Parathyroid adenoma (tissue), 2 donors: ENCODE data around the gene SLC25A28.

Experiments used
- H2AFZ ChIP-seq: fragments of 300-600 bp; sonication (generic); one replicate; pipeline ENCODE4 v1.7.0; 2017; ENCODE audit warnings: antibody characterized with exemption, mild to moderate bottlenecking
- H3K27ac ChIP-seq: fragments of 300-600 bp; sonication (generic); one replicate; pipeline ENCODE4 v1.7.0; 2017
- H3K27me3 ChIP-seq: fragments of 300-600 bp; sonication (generic); one replicate; pipeline ENCODE4 v1.7.0; 2017; ENCODE audit warnings: low read length; ENCODE audit not compliant: control insufficient read depth, insufficient read depth
- H3K36me3 ChIP-seq: fragments of 300-600 bp; sonication (generic); one replicate; pipeline ENCODE4 v1.7.0; 2017; ENCODE audit warnings: low read length; ENCODE audit not compliant: control insufficient read depth, insufficient read depth
- H3K4me1 ChIP-seq: fragments of 300-600 bp; sonication (generic); one replicate; pipeline ENCODE4 v1.7.0; 2017; ENCODE audit warnings: control low read depth
- H3K4me2 ChIP-seq: fragments of 300-600 bp; sonication (generic); one replicate; pipeline ENCODE4 v1.7.0; 2017; ENCODE audit warnings: low read length
- H3K4me3 ChIP-seq: fragments of 300-600 bp; sonication (generic); one replicate; pipeline ENCODE4 v1.7.0; 2017; ENCODE audit warnings: low read depth, low read length
- H3K79me2 ChIP-seq: fragments of 300-600 bp; sonication (generic); one replicate; pipeline ENCODE4 v1.7.0; 2017; ENCODE audit warnings: control low read depth
- H3K9ac ChIP-seq: fragments of 300-600 bp; sonication (generic); one replicate; pipeline ENCODE4 v1.7.0; 2017; ENCODE audit warnings: mild to moderate bottlenecking
- H3K9me3 ChIP-seq: fragments of 300-600 bp; sonication (generic); one replicate; pipeline ENCODE4 v1.7.0; 2017; ENCODE audit warnings: low read length; ENCODE audit not compliant: control insufficient read depth
- CTCF ChIP-seq: fragments of 300-600 bp; sonication (generic); IDR thresholded peaks from one replicate; pipeline ENCODE4 v1.7.0; 2017; ENCODE audit warnings: antibody characterized with exemption, mild to moderate bottlenecking
- donor health status: primary hyperparathyroidism.

Gene SLC25A28

GRCh38 chr10:99595236-99595635 lies 25.0 kb downstream of the SLC25A28 start:
- H3K4me1 ChIP-seq: no peaks in the 10 kb centered on the region
- H3K27ac ChIP-seq: no peak overlapping the region
- no peak overlapping the region for H3K9ac ChIP-seq
- H3K79me2 ChIP-seq: no peaks in the 10 kb centered on the region
- no peaks in the 10 kb centered on the region for H3K27me3 ChIP-seq
- no peaks in the 10 kb centered on the region for H3K9me3 ChIP-seq
- no peak overlapping the region for H3K4me3 ChIP-seq
- H2AFZ ChIP-seq: no peak overlapping the region
- H3K36me3 ChIP-seq: no peaks in the 10 kb centered on the region
- TF ChIP-seq CTCF: no peak
- H3K4me2 ChIP-seq: no peak overlapping the region

- Histone ChIP-seq H3K36me3 (no peaks in the 10 kb centered on the region), H3K4me3 (no peak overlapping the region), H3K79me2 (no peaks in the 10 kb centered on the region), H3K27me3 (no peaks in the 10 kb centered on the region), H3K9me3 (no peaks in the 10 kb centered on the region), H3K27ac (no peak overlapping the region), H3K4me2 (no peak overlapping the region), H3K4me1 (no peaks in the 10 kb centered on the region), H2AFZ (no peak overlapping the region), H3K9ac (no peak overlapping the region)
- no peak for TF ChIP-seq CTCF
These were observed 26.9 kb downstream of the SLC25A28 start for GRCh38 chr10:99593312-99593711.

- no peaks in the 10 kb centered on the region for H3K36me3 ChIP-seq
- no peaks in the 10 kb centered on the region for H3K9me3 ChIP-seq
- no peaks in the 10 kb centered on the region for H3K4me1 ChIP-seq
- no peak for TF ChIP-seq CTCF
- no peaks in the 10 kb centered on the region for H3K79me2 ChIP-seq
- H3K27ac ChIP-seq: no peak overlapping the region
- H3K27me3 ChIP-seq: no peaks in the 10 kb centered on the region
- no peak overlapping the region for H3K4me2 ChIP-seq
- H3K9ac ChIP-seq: no peak overlapping the region
- no peak overlapping the region for H2AFZ ChIP-seq
- H3K4me3 ChIP-seq: no peak overlapping the region
These were observed 29.4 kb downstream of the SLC25A28 start for GRCh38 chr10:99590799-99591198.

- Histone ChIP-seq H3K9ac (no peak overlapping the region), H3K9me3 (no peaks in the 10 kb centered on the region), H3K79me2 (no peaks in the 10 kb centered on the region), H3K27ac (no peak overlapping the region), H2AFZ (no peak overlapping the region), H3K4me3 (no peak overlapping the region), H3K27me3 (no peaks in the 10 kb centered on the region), H3K36me3 (no peaks in the 10 kb centered on the region), H3K4me2 (no peak overlapping the region), H3K4me1 (no peaks in the 10 kb centered on the region)
- TF ChIP-seq CTCF: no peak
These were observed 36.6 kb downstream of the SLC25A28 start for GRCh38 chr10:99583687-99584086.

GRCh38 chr10:99582255-99582770 lies 37.9 kb downstream of the SLC25A28 start:
- TF ChIP-seq CTCF: no peak
- Histone ChIP-seq H3K4me1 (no peaks in the 10 kb centered on the region), H3K9ac (no peak overlapping the region), H3K27ac (no peak overlapping the region), H2AFZ (no peak overlapping the region), H3K4me2 (no peak overlapping the region), H3K27me3 (no peaks in the 10 kb centered on the region), H3K36me3 (no peaks in the 10 kb centered on the region), H3K4me3 (no peak overlapping the region), H3K79me2 (no peaks in the 10 kb centered on the region), H3K9me3 (no peaks in the 10 kb centered on the region)
